ENCODE results near the gene F12. TPM values are rescaled to one million over a fixed set of nuclear protein-coding genes. Genes with fewer than 3 reads are reported as not detected.

Gene F12
- total and polyA plus RNA-seq, 2 of the 8 experiments (the other 6 are each of a cell fraction or from before 2014, with no cell fraction given): 6.5 to 7.8 TPM

GRCh38 chr5:177404641-177405179 is 4.7 kb downstream of the F12 start:
- TF ChIP-seq KDM4A (IDR thresholded peaks at IDR 0.05; ENCODE audit: low read depth, low read length, severe bottlenecking) (peak; percentile 11), CEBPB (IDR thresholded peaks at IDR 0.05; ENCODE audit: low read depth, low read length) (no peak), SUZ12 (IDR thresholded peaks at IDR 0.05; ENCODE audit: low read length) (0 out of 2 replicates have a peak, but pooled peaks have one; percentile 10)
- H3K23ac ChIP-seq (ENCODE audit: insufficient read length): no peak overlapping the region
- H3K56ac ChIP-seq (replicated peaks; ENCODE audit: insufficient read length, low read depth, low read length): no peak overlapping the region
- no peak overlapping the region for H3K27ac ChIP-seq (ENCODE audit: low read depth, low read length)
- H3K27me3 ChIP-seq (replicated peaks in 1 of 4; ENCODE audit: control insufficient read depth in 3 of 4, extremely low read depth in 1 of 4, insufficient read depth in 3 of 4, low read length in 3 of 4): peaks cover 22 to 68% (median 43%) of the 10 kb centered on the region in 4 experiments
- H3K4me1 ChIP-seq (replicated peaks in 1 of 4; ENCODE audit: control insufficient read depth in 3 of 4, insufficient read depth in 4 of 4, low read length in 3 of 4): peaks cover 0 to 22% (median 14%) of the 10 kb centered on the region in 4 experiments; a peak in 5 of 7 replicates
- peak overlapping the region; percentile 28; the same call in 1 of the 2 replicates for H2AFZ ChIP-seq (ENCODE audit: low read length)
- H3K36me3 ChIP-seq (ENCODE audit: control insufficient read depth in 2 of 4, insufficient read depth in 4 of 4, low read length in 3 of 4): no peaks in the 10 kb centered on the region
- H2BK5ac ChIP-seq (ENCODE audit: low read depth, low read length): peak overlapping the region; percentile 26; the same call in 1 of the 2 replicates
- 63% methylated on average over 14 of the region's 16 CpGs; no CpG with 5 or more reads in 1 of the 2 experiments for WGBS, 2 experiments (ENCODE audit: extremely low coverage in 1 of 2, insufficient coverage in 1 of 2, insufficient read length in 1 of 2, insufficient replicate concordance in 2 of 2, low coverage in 1 of 2, low lambda C conversion rate in 2 of 2, missing lambda C conversion rate in 1 of 2)
- H3K4ac ChIP-seq (replicated peaks; ENCODE audit: insufficient read length, low read depth, low read length): no peak overlapping the region
- H2AK5ac ChIP-seq (ENCODE audit: low read depth, low read length): no peak overlapping the region
- H4K5ac ChIP-seq (ENCODE audit: insufficient read length, low read depth, low read length): no peak overlapping the region
- H3K18ac ChIP-seq (ENCODE audit: extremely low read depth, low read length): peak overlapping the region; percentile 51; the same call in 1 of the 2 replicates
- H3K4me2 ChIP-seq (ENCODE audit: insufficient read depth in 1 of 2, low read depth in 2 of 2, low read length in 2 of 2): peak overlapping the region; percentile 82 to 93
- peak overlapping the region; percentile 1 for H4K91ac ChIP-seq (replicated peaks; ENCODE audit: insufficient read length, low read length)
- DNase-seq (ENCODE audit: low read depth in 1 of 2, low spot score in 2 of 2) (no peak), FAIRE-seq (no peak)
- H2BK120ac ChIP-seq (replicated peaks; ENCODE audit: low read depth, low read length): no peak overlapping the region
- ChIA-PET POLR2A (ENCODE audit: partially characterized antibody) (interaction anchor here (0.9 to 10.8 kb wide), 14 partner anchors 9 to 102 kb away, joined by 3 to 143 read pairs (median 4); partner anchors contain the start of genes GRK6, PRELID1, PRR7 and RAB24), CTCF (ENCODE audit: partially characterized antibody) (interaction anchor here (0.6 to 10.5 kb wide), 19 partner anchors 11 to 118 kb away, joined by 3 to 343 read pairs (median 14); partner anchors contain the start of genes GRK6, PRR7, RGS14 and SLC34A1)
- 0 out of 2 replicates have a peak overlapping the region, but pooled peaks have one; percentile 32 for H2BK20ac ChIP-seq (ENCODE audit: low read length)
- peak overlapping the region in 3 of 4 experiments; percentile 40 to 65 (median 55); a peak in 7 of 8 replicates for H3K4me3 ChIP-seq (ENCODE audit: extremely low read depth in 1 of 4, insufficient read depth in 2 of 4, low read depth in 3 of 4, low read length in 4 of 4)
- H4K20me1 ChIP-seq (replicated peaks in 1 of 2; ENCODE audit: control insufficient read depth in 1 of 2, insufficient read depth in 2 of 2, low read length in 2 of 2): no peaks in the 10 kb centered on the region
- peak overlapping the region; percentile 36; the same call in 1 of the 2 replicates for H2BK15ac ChIP-seq (ENCODE audit: low read length)
- H2BK12ac ChIP-seq (ENCODE audit: low read depth, low read length): peak overlapping the region; percentile 85; the same call in 1 of the 2 replicates
- no peaks in the 10 kb centered on the region for H3K79me1 ChIP-seq (ENCODE audit: low read depth, low read length)
- no peak overlapping the region for H3K14ac ChIP-seq (ENCODE audit: insufficient read length)
- H3K79me2 ChIP-seq (ENCODE audit: control insufficient read depth in 1 of 2, insufficient read depth in 2 of 2, low read length in 2 of 2): no peaks in the 10 kb centered on the region
- H3K9ac ChIP-seq (replicated peaks in 1 of 4; ENCODE audit: extremely low read depth in 1 of 4, low read depth in 3 of 4, low read length in 3 of 4): no peak overlapping the region
- no peaks in the 10 kb centered on the region for H3K9me3 ChIP-seq (ENCODE audit: insufficient read depth in 2 of 2, low read depth in 1 of 2, low read length in 1 of 2)
- peak overlapping the region; percentile 19; the same call in 1 of the 2 replicates for H4K8ac ChIP-seq (ENCODE audit: extremely low read depth, insufficient read depth, low read length)
- peaks cover 13% of the 10 kb centered on the region; the same call in 1 of the 2 replicates for H3K23me2 ChIP-seq (ENCODE audit: low read depth, low read length)
